Gastrocnemius medialis (tissue), 4 donors: Measurements from ENCODE around the gene FCHSD2.

ENCODE experiments used
- CTCF ChIP-seq, 5 experiments: fragments of 450-650 bp in 3 of 5; fragments of 200-600 bp in 2 of 5; sonication (generic) in 2 of 5; IDR thresholded peaks in 4 of 5; conservative IDR thresholded peaks in 1 of 5; 1 replicate in 4 of 5; 2 replicates in 1 of 5; pipeline ENCODE4 v1.5.1; 2016 to 2019; ENCODE audit warnings: antibody characterized with exemption in 5 of 5, mild to moderate bottlenecking in 3 of 5, moderate library complexity in 3 of 5
- POLR2A ChIP-seq, 2 donors: fragments of 450-650 bp; IDR thresholded peaks; one replicate each; pipeline ENCODE4 v1.6.1; 2017; ENCODE audit warnings: antibody characterized with exemption in 2 of 2, mild to moderate bottlenecking in 2 of 2, moderate library complexity in 2 of 2

- TF ChIP-seq CTCF (IDR thresholded peaks at IDR 0.05 in 4 of 5, conservative IDR thresholded peaks at IDR 0.05 in 1 of 5) (no peak), POLR2A (IDR thresholded peaks at IDR 0.05) (no peak)
Observed at GRCh38 chr11:72869831-72870230, 272.3 kb downstream of the FCHSD2 start.
